ENCODE data around the gene GSTP1. TPM values are rescaled to one million over a fixed set of nuclear protein-coding genes. Genes with fewer than 3 reads are reported as not detected.

Gene GSTP1
- total RNA-seq, 1 donor from 2014 or later = 206 TPM

DNA sequence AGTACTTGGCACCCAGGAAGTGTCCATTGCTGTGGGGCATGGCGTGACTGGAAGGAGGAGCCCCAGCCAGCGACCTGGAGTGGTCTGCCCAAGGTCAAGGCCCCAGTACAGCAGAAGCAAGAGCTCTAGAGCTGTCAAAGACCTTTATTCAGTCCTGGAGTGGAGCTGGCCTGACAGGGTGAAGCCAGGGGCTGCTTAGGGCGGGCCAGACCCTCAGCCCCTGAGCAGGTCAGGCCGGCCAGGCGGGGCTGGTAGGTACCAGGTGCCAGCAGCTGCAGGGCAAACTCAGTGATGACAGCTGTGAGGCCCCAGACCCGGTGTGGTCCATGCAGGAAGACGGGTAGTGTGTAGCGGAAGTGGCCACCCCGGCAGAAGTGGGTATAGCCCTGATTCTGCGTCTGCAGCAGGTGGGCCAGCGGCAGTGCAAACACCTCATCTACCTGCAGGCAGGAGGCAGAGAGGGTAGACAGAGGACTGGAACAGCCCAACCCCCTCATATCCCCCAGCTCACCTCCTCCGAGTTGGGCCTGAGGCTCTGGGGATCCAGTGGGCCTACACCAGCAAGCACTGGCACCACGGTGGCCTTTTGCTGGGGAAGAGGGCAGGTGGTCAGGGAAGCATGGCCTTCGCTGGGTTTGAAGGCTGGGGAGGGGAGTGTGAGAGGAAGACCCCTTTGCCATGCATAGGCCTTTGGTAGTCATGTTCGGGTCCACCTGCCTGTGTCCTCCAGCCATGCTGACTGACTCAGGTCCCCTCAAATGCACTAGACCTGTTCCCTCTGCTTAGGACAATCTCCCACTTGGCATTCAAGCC lies 44.4 kb downstream of the GSTP1 start:
- DNase-seq (ENCODE audit: low spot score in 2 of 2) = no peak
- no peak for FAIRE-seq

DNA sequence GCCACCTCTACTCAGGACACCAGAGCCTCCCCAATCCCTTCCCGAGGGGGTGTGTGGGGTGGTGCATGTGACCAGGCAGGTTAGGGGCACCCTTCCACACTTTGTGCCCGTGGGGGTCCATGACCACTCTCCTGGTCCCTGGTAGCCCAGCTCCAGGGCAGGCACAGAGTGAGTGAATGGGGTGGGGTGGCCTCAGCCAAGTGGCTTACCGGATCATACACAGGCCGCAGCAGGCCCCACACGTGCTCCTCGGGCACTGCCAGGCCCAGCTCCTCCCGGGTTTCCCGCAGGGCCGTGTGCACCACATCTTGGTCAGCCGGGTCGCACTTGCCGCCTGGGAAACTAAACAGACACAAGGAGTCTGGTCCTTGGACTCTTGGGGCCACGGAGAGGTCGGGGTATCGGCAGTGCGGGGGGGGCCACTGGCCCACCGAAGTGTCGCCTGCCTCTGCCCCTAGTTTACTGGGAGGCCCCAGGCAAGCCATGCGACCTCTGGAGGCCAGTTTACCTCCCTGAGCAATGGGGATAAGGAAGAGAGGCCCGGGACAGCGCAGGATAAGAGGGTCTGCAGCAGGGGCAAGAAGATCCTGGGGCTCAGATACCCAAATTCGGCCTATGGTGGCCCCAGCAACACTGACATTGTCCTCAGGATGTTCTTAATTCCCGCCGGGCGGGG lies 45.2 kb downstream of the GSTP1 start:
- DNase-seq (ENCODE audit: low spot score in 2 of 2) = no peak
- FAIRE-seq = no peak

DNA sequence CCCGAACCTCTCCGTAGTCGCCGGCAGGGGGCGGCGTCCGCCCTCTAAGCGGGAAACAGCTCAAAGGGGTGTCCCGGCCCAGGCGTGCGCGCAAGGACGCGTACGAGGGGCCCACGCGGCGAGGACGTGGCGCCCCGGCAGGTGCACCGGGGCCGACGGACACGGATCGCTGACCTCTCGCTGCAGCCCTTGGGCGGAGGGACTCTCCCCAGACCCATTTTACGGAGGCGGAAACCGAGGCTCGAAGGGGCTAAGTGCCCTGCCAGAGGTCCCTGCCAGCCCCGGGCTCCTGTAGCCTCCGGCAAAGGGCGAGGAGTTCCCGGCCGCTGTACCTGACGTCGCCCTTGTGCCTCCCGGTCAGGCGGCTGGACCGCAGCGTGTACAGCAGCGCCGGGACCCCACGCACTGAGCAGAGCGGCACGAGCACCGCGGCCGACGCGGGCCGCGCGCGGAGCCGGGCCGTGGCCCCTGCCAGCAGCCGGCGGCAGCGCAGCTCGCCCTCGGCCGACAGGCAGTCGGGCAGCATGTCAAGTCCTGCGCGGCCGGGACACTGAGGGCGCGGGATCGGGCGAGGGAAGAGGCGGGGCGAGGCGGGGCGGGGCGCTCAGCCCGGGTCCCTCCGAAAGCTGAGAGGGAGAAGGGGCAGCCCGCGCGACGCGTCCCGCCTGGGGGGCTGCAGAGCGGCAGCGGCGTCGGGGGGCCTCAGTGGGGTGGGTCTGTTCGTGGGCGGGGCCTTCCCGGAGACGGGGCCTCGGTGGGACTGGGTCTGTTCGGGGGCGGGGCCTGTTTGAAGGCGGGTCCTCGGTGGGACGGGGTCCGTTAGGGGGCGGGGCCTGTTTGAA lies 46.0 kb downstream of the GSTP1 start, which contains the start of gene NUDT8:
NUDT8 (minus strand) TSS at position 552 of the 842 bp plus-strand sequence; CDS start at position 526, 26 bp downstream.
- FAIRE-seq (no peak), DNase-seq (ENCODE audit: low spot score in 2 of 2) (peak; percentile 74 to 80)

DNA sequence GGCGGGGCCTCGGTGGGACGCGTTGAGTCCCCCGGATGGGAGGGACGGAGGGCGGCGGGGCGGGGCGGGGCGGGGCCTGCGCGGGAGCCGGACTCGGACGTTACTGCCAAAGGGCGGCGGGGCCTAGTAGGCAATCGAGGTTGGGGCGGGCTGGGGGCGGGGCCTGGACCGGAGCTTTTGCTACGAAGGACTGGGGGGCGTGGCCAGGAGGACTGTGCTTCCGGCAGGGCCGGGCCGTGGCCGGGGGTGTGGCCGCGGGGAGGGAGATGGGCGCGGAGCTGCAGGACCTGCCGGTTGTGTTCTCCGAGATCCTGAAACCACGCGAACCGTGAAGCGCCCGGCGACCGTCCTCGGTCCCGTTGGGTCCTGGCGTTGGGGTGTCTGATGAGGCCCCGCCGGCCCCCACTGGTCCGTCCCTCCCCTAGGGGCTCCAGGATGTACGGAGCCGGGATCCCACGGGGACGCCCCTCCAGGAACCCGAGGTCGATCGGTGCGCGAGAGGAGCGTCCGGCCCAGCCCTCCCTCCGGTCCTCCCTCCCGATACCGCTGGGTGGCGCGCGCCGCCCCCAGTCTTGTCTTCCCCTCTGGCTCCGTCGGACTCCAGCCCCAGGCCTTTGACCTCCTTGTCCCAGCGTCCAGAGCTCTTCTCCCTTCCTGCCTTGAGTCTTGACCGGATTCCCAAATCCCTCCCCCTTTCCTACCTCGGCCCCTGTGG lies 46.8 kb downstream of the GSTP1 start:
- FAIRE-seq = no peak

DNA sequence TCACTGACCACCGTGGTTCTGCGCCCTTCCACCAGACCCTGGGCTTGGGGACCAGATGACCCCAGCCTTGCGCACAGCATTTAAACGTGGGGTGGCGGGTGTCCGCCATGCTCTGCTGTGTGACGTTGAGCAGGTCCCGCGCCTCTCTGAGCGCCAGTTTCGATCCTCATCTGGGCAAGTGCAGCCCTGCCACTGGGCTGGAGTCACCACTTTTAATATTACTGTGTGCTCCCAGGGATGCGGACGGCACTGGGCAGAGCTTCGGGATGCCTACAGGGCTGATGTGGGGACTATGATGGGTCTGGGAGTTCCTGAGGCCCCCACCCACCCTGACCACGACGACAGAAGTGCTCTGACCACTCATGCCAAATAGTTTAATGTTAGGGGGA lies 47.3 kb downstream of the GSTP1 start:
- DNase-seq (ENCODE audit: low spot score in 2 of 2) (no peak), FAIRE-seq (no peak)

More for the DNA sequence above, 46.8 kb downstream of the GSTP1 start:
- peak; percentile 98 to 100 for DNase-seq (ENCODE audit: low spot score in 2 of 2)

DNA sequence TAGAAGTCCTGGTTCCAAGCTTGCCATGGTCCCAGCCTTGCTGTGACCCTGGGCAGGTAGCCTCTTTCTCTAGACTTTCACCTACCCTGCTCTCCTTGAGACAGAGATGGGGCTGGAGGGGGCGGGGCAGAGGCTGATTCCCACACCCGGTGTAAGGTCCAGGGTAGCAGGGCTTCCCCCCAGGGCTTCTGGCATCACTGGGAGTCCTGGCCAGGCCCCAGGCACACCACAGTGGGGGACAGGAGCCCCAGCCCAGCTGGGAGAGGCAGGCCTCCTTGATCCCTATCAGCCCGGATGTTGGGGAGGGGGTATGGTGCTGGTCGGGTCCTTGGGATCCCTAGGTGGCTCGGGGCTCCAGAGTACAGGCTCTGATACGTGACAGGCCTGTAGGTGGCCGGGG lies 47.8 kb downstream of the GSTP1 start:
- DNase-seq (ENCODE audit: low spot score in 2 of 2) (no peak), FAIRE-seq (no peak)

DNA sequence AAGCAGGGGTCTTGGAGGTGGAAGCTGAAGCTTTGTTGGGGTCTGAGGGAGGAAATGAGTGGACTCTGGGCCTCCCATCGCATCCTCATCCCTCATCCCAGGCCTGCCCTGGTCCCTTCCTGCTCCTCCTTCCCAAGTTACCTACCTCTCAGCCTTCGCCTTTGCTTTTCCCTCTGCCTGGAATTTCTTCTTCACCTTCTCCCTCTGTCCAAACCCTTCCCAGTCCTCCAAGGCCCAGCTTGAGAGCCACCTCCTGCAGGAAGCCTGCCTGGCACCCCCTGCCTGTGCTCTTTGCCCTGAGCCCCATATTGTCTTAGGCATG lies 48.2 kb downstream of the GSTP1 start:
- DNase-seq (ENCODE audit: low spot score in 2 of 2) (no peak), FAIRE-seq (no peak)

DNA sequence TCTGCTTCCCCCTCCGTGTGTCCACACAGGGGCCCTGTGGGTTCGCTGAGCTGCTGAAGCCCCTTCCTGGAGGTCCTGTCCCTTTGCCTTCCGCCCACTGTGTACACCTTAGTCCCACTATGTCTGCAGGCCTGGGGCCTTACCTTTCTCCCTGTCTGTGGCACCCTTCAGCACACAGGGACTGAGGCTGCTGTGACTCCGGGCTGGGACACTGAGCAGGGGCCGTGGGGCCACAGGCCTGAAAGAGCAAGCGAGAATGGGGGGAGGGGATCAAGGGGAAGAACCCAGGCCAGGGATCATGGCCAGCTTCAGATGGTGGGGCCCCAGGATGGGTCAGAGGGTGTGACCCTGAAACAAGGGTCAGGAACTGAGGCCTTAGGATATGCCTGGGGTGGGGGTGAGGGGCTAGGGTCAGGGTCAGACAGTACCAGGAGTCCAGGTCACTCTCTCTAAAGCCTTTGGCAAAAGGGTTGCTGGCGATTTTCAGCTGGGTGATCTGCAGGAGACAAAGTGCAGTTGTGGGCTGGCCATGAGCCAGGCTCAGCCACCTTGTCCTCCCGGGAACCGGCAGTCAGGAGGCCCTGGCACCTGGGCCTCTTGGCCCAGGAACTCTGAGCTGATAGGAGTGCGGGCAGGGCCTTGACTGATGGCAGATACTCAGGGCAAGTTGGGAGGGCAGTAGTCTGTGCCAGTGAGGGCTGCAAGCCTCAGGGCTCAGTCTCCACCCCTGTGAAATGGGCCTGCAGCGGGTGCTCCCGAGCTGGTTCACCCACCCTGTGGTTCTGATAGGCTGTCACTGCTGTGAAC lies 48.8 kb downstream of the GSTP1 start:
- DNase-seq (ENCODE audit: low spot score in 2 of 2) (no peak), FAIRE-seq (no peak)

DNA sequence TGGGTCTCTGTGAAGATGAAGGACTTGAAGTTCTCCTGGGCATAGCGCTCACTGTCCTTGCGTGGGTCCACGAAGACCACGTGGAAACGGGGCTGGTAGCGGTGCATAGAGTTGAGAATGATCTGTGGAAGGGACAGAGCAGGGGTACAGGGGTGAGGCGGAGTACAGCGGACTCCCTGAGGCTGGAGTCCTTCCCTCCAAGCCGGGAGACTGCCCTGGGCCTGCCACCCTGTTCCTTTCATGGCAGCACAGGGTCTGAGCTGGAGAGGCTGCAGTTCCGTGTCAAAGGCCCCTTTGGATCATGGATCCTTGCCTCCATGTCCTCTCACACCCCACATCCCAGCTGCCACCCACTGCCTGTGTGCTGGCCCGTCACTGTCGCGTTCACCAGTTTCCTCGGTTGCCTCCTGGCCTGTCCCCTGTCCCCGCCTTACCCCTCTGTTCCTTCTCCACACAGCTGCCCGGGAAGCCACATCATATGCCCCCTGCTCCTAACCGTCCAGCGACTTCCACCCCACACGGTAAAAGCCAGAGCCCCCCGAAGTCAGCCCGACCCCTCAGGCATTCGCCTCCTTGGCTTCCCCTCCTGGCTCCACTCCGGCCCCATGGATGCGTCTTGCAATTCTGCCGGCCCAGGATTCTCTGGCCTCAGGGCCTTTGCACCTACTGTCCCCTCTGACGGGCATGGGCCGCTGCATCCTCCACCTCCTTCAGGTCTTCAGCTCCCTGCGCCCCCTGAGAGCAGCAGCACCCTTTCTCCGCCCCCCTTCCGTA lies 49.6 kb downstream of the GSTP1 start:
- DNase-seq (ENCODE audit: low spot score in 2 of 2) (no peak), FAIRE-seq (no peak)

DNA sequence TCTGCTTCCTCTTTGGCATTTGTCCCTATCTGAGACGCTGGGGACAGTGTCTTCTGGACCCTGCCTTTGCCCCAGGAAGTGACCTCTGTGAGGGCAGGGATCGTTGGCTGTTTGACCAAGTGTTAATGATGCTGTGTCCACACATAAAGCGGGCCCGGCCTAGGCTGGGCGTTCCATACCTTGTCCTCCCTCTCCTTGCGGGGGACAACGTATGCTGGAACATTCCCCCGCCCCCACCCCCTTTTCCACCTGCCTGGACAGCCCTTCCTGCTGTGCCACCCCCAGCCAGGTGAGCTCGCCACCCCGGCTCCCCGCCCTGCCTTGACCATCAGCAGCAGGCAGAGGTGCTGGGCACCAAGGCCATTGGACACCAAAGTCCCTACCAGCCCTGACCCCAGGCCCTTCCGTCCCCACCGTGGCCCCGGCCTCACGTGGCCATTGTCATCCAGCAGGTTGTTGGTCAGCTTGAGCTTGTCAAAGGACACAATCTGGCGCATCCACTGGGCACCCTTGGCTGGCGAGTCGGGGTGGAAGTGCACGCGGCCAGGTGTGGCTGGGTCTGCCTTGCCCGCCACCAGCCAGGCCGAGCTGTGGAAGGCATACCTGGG lies 50.2 kb downstream of the GSTP1 start:
- no peak for FAIRE-seq
- DNase-seq (ENCODE audit: low spot score in 2 of 2) = no peak

DNA sequence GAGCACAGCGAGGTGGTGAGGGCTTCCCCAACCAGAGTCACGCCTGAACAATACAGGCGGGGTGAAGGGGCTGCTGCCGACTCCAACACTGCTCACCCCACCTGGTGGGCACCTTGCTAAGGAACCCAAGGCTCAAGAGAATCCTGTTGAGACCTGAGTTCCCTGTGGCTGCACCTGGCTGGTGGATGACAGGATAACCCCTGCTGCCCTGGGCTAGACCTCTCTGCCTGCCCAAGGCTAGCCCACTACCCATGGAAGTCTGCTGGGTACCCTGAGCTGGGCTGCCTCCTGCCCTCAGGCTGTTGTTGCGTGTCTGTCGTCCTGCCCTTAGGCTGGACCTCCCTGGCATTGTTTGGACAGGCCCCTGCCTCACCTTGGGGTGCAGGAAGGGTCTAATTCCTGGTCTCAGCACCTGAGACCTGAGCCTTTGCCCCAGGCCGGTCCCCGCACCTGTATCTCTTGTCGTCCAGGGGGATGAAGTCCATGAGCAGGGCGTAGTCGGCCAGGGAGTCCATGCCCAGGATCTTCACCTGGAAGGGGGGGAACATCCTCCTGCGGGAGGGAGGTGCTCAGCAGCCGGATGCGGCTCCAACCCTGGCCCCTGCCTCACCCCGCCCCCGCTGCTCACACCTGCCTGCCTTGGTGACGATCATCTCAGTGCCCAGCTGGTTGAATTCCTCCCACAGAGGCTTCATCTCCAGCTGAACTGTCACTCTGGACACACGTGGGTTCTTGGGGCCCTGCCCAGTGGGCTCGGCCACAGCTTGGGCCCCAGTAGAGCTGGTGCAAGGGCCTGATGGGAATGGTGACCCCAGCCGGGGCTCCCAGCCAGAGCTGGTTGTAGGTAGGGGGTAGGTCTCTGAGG lies 51.0 kb downstream of the GSTP1 start:
- FAIRE-seq (no peak), DNase-seq (ENCODE audit: low spot score in 2 of 2) (no peak)

DNA sequence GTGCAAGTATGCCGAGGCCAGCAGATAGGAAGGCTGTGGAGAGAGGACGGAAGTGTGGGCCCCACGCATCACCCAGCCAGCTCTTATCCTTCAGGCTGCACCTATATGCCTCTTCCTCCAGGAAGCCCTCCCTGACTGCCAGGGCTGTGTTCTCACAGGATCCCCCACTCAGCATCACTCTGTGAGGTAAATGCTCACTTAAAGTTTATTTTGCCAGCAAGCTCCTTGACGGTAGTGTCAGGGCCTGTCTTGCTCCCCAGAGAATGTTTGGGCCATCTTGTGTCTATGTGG lies 51.6 kb downstream of the GSTP1 start:
- DNase-seq (ENCODE audit: low spot score in 2 of 2) (no peak), FAIRE-seq (no peak)

Small RNA genes within 50 kb of the gene (small RNA-seq; reads per million reads assigned to genes)
- not detected for gene AP003385.3

Other genes starting within 250 kb of the GSTP1 start
- 3.7 TPM for gene POLD4, start 230.3 kb upstream of the GSTP1 start, total RNA-seq
- gene CLCF1, start 210.2 kb upstream of the GSTP1 start, total RNA-seq = under 0.01 TPM
- gene RAD9A, start 191.8 kb upstream of the GSTP1 start, total RNA-seq = 11.8 TPM
- 69.3 TPM for gene PPP1CA, start 182.0 kb upstream of the GSTP1 start, total RNA-seq
- not detected for gene TBC1D10C, start 179.7 kb upstream of the GSTP1 start, total RNA-seq
- under 0.01 TPM for gene CARNS1, start 168.1 kb upstream of the GSTP1 start, total RNA-seq
- 15.1 TPM for gene RPS6KB2, start 155.3 kb upstream of the GSTP1 start, total RNA-seq
- not detected for gene PTPRCAP, start 146.1 kb upstream of the GSTP1 start, total RNA-seq
- 24.1 TPM for gene CORO1B, start 140.3 kb upstream of the GSTP1 start, total RNA-seq
- gene GPR152, start 131.1 kb upstream of the GSTP1 start, total RNA-seq = not detected
- not detected for gene CABP4, start 128.5 kb upstream of the GSTP1 start, total RNA-seq
- gene TMEM134, start 114.6 kb upstream of the GSTP1 start, total RNA-seq = 17.5 TPM
- gene AIP, start 100.8 kb upstream of the GSTP1 start, total RNA-seq = 89.3 TPM
- gene PITPNM1, start 78.4 kb upstream of the GSTP1 start, total RNA-seq = 32.6 TPM
- 4.9 TPM for gene CDK2AP2, start 75.7 kb upstream of the GSTP1 start, total RNA-seq
- gene CABP2, start 60.4 kb upstream of the GSTP1 start, total RNA-seq = not detected
- 182 TPM for gene NDUFV1, start 23.1 kb downstream of the GSTP1 start, total RNA-seq
- gene NUDT8, start 46.1 kb downstream of the GSTP1 start, total RNA-seq = 1.2 TPM
- gene TBX10, start 56.0 kb downstream of the GSTP1 start, total RNA-seq = not detected
- gene ACY3, start 66.9 kb downstream of the GSTP1 start, total RNA-seq = not detected
- gene ALDH3B2, start 90.8 kb downstream of the GSTP1 start, total RNA-seq = not detected

Measured in frontal cortex (tissue), 4 donors.